ENCODE measurements around the gene RRP9. TPM values are rescaled to one million over a fixed set of nuclear protein-coding genes. Genes with fewer than 3 reads are reported as not detected.

Gene RRP9
- total RNA-seq, 1 donor, result 16.3 TPM

DNA sequence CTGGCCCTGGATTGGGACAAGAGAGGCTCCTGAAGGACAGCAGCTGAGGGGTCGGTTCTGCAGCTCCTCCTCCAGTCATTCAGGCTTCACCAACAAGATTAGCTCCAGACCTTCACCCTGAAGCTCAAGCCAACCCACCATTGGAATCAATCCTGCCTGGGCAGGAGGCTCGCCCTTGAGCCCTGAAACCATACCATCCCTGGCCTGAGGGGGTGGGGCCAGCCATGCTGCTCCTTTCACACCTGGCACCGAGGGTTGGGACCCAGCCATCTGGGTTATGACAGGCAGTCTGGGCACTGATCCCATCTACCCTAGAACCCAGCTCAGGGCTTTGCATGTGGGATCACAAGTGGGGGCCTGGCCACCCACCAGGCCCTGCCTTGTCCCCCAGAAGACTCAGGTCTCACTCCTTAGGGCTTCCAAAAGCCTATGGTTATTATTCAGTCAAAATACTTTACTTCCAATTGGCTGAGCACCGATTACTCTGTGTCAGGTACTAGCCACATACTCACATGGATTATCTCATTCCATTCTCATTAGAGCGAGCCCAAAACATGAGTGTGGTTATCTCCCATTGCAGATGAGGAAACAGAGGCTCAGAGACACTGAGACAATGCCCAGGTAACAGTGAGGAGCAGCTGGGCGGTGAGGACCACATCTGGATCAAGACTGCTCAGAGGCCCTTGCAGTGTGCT is 29.0 kb upstream of the RRP9 start:
- TF ChIP-seq, protein P1, sequence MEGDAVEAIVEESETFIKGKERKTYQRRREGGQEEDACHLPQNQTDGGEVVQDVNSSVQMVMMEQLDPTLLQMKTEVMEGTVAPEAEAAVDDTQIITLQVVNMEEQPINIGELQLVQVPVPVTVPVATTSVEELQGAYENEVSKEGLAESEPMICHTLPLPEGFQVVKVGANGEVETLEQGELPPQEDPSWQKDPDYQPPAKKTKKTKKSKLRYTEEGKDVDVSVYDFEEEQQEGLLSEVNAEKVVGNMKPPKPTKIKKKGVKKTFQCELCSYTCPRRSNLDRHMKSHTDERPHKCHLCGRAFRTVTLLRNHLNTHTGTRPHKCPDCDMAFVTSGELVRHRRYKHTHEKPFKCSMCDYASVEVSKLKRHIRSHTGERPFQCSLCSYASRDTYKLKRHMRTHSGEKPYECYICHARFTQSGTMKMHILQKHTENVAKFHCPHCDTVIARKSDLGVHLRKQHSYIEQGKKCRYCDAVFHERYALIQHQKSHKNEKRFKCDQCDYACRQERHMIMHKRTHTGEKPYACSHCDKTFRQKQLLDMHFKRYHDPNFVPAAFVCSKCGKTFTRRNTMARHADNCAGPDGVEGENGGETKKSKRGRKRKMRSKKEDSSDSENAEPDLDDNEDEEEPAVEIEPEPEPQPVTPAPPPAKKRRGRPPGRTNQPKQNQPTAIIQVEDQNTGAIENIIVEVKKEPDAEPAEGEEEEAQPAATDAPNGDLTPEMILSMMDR (IDR thresholded peaks at IDR 0.05; ENCODE audit: insufficient read depth, low read length), result no peak
- no peak overlapping the region for H3K4me3 ChIP-seq (ENCODE audit: low read depth, low read length)
- DNase-seq (ENCODE audit: low read depth), result no peak

DNA sequence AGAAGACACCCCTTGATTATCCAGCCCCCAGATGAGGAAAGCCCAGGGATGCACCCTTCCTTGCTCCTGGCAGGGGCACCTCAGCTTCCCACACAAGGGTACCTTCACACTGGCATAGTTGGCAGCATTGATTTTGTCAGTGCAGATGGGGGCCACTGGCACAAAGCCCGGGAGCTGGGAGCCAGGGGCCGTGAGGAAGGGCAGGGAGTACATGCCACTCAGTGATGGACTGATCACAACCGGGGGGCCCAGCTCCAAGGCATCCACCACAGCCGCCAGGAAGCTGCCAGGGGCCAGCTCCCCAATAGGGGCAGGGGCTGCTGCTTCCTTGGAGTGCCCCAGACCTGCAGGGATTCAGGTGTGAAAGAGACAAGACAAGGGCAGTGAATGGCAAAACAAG is 28.1 kb upstream of the RRP9 start:
- no peak for DNase-seq (ENCODE audit: low read depth)
- H3K4me3 ChIP-seq (ENCODE audit: low read depth, low read length), result no peak overlapping the region
- TF ChIP-seq, protein P1 (IDR thresholded peaks at IDR 0.05; ENCODE audit: insufficient read depth, low read length), result no peak

DNA sequence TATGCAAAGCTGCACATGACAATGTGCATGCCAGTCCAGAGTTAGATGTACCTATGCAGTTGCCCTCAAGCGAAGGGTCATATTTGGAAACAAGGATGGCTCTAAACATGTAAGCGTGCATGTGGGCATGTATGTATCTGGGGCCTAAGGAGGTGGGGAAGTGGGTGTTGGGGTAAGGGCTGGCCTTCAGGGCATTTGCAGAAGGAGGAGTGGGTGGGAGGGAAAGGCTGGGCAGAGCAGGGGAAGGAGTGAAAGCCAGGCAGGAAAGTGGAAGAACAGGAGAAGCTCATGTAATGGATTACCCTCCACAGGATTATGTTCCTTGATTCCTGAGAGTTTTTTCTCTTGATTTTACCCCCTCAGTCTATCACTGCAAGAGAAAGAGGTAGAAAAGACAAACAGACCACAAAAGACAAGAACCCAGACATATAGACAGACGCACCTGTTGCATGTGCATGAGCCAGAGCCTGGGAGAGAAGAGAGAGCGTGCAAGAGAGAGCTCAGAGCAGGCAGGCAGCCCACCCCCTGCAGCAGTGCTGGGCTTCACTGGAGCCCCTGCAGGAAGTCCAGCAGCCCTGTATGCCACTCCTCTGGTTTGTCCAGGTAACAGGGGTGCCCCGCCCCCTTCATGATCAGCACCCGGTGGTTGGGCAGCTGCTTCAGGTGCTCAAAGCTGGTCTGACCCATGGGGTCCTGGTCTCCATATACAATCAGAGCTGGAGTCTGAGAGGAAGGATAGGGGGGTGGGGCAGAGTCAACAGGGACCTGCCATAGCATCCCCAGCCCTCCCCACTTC is 27.4 kb upstream of the RRP9 start:
- TF ChIP-seq, protein P1 (IDR thresholded peaks at IDR 0.05; ENCODE audit: insufficient read depth, low read length), result no peak
- no peak for DNase-seq (ENCODE audit: low read depth)
- peak overlapping the region; percentile 73 for H3K4me3 ChIP-seq (ENCODE audit: low read depth, low read length)

DNA sequence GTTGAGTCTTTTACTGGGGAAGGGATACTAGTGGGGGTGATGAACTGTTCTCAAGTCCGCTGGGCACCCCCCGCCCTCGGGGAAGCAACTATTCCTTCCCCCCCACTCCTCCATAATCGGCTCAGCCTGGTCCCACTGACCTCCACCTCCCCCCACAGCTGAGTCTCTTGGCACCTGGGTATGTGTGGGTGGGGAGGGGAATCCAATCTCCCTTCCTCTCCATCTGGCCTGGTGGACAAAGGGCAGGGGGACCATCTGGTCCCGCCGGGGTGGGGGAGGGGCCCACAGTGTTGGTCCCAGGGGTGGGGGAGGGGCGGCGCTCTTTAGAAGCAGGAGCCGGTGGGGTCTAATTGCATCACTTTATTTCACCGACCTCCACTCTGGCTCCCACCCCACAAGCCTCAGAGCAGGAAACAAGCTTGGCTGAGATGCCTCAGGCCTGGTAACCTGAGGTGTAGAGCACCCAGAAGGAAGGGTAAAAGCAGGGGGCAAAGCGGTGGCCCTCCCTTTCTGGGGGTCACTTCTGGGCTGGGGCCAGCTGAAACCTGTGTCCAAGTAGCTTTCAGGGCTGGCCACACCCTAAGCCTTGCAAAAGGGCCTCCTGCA is 26.6 kb upstream of the RRP9 start:
- TF ChIP-seq, protein P1 (IDR thresholded peaks at IDR 0.05; ENCODE audit: insufficient read depth, low read length), result no peak
- no peak for DNase-seq (ENCODE audit: low read depth)
- peak overlapping the region; percentile 73 for H3K4me3 ChIP-seq (ENCODE audit: low read depth, low read length)

DNA sequence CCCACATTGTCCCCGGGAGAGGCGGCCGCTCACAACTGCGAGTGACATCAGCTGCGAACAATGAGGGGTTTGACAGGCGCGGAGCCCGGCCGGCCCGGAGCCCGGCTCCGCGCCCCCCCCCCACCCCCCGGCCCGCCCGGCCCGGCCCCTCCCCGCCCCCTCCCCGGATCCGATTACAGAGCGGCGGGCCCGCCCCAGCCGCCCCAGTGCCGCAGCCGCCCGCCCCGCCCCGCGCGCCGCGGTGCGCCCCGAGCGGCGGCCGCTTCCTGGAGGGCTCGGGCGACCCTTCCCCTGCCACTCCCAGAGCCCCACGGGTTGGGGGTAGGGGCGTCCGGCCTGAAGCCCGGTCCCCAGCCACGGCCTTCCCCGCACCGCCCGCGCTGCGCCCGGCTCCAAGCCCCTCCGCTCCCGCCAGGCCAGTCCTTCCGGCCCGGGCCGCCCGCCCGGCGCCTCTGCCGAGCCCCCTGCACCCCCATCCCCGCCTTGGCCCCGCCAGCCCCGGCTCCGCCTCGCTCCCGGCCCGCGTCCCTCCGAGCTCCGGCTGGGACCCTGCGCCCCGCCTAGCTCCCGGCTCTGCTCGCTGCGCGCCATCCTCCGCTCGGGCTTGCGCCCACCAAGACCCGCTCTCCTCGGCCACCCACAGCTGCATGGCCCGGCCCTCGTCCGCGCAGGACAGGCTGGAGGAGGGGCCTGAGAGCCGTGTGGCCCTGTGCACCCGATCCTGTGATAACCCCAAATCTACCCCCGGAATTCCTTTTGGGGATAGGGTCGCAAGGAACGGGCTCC is 25.9 kb upstream of the RRP9 start, which contains the start of gene PCBP4:
TSS of gene PCBP4 (minus strand) at position 71 of the 786 bp plus-strand sequence. CDS start 6,214 bp downstream, outside the sequence.
- DNase-seq (ENCODE audit: low read depth), result no peak
- TF ChIP-seq, protein P1 (IDR thresholded peaks at IDR 0.05; ENCODE audit: insufficient read depth, low read length), result no peak
- peak within 1 kb of the TSS; percentile 83 for H3K4me3 ChIP-seq (ENCODE audit: low read depth, low read length)

DNA sequence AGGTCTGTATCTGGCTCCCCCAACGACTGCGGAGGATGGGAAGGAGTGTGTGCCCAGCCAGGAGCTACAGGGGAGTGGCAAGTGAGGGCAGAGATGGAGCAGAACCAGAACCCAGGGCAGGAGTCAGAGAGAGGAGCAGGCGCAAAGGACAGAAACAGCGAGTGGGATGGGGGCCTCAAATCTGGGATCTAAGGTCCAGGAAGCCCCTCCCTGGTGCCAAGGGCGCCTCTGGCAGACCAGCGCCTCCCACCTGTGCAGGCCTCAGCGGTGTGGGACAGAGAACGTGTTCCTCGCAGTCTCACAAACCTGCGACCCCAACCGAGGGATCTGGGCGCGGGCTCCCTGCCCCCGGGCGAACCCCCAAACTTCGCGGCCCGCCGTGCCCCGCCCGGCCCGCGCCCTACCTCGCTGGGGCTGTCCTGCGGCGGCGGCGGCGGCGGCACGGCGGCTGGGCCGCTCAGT is 25.2 kb upstream of the RRP9 start:
- peak overlapping the region; percentile 83 for H3K4me3 ChIP-seq (ENCODE audit: low read depth, low read length)
- TF ChIP-seq, protein P1 (IDR thresholded peaks at IDR 0.05; ENCODE audit: insufficient read depth, low read length), result no peak

More for the DNA sequence above, 25.2 kb upstream of the RRP9 start:
- no peak for DNase-seq (ENCODE audit: low read depth)
